Central memory CD4-positive, alpha-beta T cell (primary cell): ENCODE results near the gene SLC47A2.

Experiments
- DNase-seq: peaks from one replicate; pipeline ENCODE4 v3.0.0; 2022

The SLC47A2 gene

GRCh38 chr17:19661121-19661520 is 55.3 kb downstream of the SLC47A2 start:
- no peak for DNase-seq

- DNase-seq: no peak
Observed at GRCh38 chr17:19660219-19660870, 56.0 kb downstream of the SLC47A2 start.

DNA sequence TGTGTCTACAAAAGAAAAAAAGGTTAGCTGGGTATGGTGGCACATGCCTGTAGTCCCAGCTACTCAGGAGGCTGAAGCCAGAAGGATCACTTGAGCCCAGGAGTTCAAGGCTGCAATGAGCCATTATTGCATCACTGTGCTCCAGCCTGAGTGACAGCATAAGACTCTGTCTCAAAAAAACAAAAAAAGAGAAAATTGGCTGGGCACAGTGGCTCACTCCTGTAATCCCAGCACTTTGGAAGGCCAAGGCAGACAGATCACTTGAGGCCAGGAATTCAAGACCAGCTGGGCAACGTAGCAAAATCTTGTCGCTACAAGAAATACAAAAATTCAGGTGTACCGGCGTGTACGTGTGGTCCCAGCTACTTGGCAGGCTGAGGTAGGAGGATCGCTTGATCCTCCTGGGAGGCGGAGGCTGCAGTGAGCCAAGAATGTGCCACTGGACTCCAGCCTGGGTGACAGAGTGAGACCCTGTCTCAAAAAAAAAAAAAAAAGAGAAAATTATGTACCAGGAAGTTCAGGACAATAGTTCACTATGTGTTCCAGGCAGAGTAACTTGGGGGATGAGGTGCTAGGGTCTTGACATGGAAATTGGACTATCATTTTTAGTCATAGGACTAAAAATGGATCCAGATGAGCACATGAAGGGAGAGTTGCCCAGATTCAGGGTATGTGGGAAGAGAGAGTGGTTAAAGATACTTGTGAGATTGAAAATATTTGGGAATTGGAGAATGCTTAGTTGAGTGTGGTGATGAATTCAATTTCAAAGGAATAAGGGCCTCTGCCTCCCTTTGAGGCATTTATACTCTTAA is 56.8 kb downstream of the SLC47A2 start:
- no peak for DNase-seq

GRCh38 chr17:19656851-19657581 is 59.4 kb downstream of the SLC47A2 start:
- DNase-seq: no peak

GRCh38 chr17:19656336-19656735 is 60.0 kb downstream of the SLC47A2 start:
- no peak for DNase-seq

- DNase-seq: no peak
Observed at GRCh38 chr17:19654896-19655295, 61.5 kb downstream of the SLC47A2 start.

GRCh38 chr17:19654342-19654886 is 62.0 kb downstream of the SLC47A2 start:
- DNase-seq: no peak

GRCh38 chr17:19652595-19652994 is 63.8 kb downstream of the SLC47A2 start:
- no peak for DNase-seq

GRCh38 chr17:19651451-19652238 is 64.7 kb downstream of the SLC47A2 start:
- DNase-seq: no peak

DNA sequence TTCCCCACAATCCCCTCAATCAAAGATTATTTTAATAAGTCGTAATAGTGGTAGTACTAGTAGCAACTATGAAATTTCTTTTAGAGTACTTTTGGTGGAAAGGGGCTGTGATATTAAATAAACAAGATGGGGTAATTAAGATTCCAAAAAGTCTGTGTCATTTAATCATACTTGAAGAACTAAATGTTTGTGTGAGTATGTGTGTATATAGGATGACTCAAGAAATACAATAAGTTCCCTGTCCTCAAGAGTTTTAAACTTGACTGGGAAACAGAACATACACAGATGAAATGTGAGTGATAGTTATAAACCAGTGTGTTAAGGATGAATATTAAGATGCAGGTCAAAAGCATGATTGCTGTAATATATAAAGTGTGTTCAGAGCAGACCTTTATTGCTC is 65.6 kb downstream of the SLC47A2 start:
- DNase-seq: no peak

DNA sequence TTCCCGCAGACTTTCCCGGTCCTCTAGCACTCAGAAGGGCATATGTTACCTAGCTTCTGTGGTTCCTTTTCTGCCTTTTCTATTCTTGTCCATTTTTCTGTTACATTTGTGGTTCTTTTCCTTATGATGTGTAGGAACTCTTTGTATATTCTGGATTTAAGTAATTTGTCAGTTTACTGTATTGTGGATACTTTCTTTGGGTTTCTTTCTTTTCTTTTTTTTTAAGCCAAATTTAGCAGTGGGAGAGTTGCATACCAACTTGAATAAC is 67.2 kb downstream of the SLC47A2 start:
- no peak for DNase-seq

- peak; percentile 88 for DNase-seq
Observed at GRCh38 chr17:19648475-19649273, 67.7 kb downstream of the SLC47A2 start, which contains the start of gene ALDH3A2. ALDH3A2 (plus strand) TSS chr17:19648751; CDS start chr17:19648972, 221 bp downstream.

- DNase-seq: no peak
Observed at GRCh38 chr17:19647697-19648474, 68.5 kb downstream of the SLC47A2 start.

DNA sequence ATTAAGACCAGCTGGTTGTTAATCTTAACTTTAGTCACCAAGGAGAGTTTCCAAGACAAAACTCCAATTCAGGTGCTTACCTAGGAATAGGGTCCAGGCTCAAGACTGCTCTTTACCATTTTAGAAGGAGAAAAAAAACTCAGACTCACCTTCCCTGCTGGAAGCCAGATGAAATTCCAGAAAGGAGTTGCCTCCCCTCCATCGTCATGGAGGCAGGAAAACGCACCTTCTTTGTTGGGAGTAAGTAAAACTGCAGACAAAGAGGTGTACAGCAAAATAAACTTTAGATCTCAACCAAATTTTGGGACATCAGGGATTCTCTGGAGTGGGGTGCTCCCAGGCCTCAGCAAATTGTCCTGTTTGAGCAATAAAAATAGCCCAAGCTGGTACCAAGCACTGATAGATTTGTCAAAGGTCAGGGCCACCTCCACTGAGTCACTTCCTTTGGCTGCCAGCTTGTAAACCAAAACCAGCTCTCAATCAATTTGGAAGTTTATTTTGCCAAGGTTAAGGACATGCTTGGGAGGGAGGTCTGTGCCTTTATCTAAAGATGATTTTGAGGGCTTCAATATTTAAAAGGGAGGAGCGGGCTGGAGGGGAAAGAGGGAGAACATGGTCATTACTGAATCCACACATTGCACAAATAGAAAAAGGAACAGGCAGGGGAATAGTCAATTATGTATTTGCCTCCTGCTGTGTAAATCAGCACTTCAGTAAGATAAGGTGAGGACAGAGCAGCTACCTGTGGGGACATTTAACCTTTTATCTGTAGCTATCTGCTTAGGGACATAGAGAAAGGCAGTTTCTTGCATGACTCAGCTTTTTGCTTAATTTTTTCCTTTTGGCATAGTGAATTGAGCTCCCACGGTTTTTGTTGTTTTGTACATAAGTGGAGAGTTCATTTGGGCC is 69.3 kb downstream of the SLC47A2 start:
- DNase-seq: no peak

DNA sequence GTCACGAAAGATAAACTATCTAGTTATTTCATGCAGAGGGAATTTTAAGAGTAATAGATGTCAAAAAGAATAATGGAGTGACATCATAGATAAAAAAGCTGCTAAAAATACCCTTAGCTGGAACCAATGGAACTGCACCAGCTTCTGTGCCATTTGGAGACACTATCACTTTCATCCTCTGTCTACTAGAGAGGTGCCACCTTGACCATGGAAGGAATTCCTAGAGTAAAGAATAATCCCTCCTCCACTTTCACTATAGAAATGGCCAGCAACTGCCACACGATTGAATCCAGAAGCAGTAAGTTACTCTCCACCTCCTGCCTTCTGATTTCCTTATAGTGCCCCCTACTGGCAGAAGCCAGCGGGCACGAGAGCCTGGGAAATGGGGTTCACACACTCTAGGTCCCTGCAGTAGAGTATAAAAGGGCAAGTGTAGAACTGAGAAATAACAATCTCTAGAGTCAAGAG is 70.6 kb downstream of the SLC47A2 start:
- DNase-seq: peak; percentile 21

DNA sequence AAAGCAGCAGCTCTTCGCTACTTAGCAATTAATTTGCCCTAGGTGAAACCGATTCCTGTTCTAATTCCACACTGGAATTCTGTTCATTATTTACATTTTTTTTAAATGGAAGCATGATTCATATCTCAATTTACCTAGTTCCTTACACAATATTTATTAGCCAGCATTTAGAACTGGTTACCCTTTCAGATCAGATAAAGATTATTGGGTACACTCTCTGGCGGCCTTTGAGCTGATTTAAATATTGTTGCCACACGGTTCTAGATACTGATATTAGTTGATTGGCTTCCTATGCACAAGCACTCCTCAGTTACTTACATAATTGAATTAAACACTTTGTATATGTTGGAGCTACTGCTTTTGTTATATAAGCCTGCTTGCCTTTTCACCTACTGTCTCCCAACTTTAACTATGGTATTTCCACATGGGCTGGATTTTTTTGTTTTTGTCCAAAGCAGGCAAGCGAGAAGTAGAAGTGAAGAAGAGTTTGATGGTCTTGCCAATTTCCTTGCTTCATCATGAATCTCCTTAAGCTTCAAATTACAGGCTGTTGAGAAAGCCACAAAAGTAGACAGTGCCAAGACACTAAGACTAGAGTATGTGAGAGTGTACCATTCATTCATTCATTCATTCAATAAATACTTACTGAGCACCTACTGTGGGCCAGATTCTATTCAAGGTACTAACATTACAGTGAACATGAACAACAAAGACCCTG is 71.7 kb downstream of the SLC47A2 start:
- DNase-seq: no peak

GRCh38 chr17:19642373-19642893 is 74.0 kb downstream of the SLC47A2 start:
- DNase-seq: no peak

DNA sequence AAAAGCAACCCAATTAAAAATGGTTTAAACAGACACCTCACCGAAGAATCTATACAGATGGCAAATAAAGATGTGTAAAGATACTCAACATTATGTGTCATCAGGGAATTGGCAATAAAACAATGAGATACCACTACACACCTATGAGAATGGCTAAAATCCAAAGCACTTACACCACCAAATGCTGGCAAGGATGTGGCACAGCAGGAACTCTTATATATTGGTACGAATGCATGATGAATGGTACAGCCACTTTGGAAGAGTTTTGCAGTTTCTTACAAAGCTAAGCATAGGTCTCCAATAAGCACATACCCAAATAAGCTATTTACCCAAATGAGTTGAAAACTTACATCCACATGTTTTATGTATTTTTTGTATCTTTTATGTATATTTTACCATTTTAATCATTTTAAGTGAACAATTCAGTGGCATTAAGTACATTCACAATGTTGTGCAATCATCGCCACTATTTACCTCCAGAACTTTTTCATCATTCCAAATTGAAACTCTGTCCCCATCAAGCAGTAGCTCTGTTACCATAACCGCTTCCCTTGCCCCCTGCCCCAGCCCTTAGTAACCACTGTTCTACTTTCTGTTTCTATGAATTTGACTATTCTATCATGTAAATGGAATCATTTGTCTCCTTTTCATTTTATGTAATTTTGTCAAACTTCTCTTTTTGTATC is 74.6 kb downstream of the SLC47A2 start:
- DNase-seq: no peak
